Activated naive CD4-positive, alpha-beta T cell treated with anti-CD3 and anti-CD28 coated beads, Interleukin-2, amount 50 U/mL, for 16 hours (primary cell): Measurements from ENCODE around the gene RIMBP2.
"Not testable (repeated sequence)": the region's sequence is repeated elsewhere in the genome, so short reads cannot be mapped to it uniquely, and the experiment has no call there.

Source experiments
- DNase-seq: peaks from one replicate; pipeline ENCODE4 v3.0.0-alpha.2; 2020

Gene RIMBP2

GRCh38 chr12:130589540-130590317, 126.4 kb downstream of the RIMBP2 start:
- DNase-seq: no peak

GRCh38 chr12:130588696-130589539, 127.2 kb downstream of the RIMBP2 start:
- no peak for DNase-seq

GRCh38 chr12:130587966-130588365, 128.1 kb downstream of the RIMBP2 start:
- DNase-seq: no peak

DNA sequence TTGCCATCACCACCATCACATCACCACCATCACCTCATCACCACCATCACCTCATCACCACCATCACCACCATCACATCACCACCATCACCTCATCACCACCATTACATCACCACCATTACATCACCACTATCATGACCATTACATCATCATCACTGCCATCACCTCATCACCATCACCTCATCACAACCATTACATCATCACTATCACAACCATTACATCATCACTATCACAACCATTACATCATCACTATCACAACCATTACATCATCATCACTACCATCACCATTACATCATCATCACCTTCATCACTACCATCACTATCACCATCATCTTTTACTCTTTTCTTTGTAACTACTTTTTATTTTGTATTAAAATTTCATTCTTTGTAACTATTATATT, 131.6 kb downstream of the RIMBP2 start:
- DNase-seq: not testable (repeated sequence)

GRCh38 chr12:130583800-130584199, 132.3 kb downstream of the RIMBP2 start:
- no peak for DNase-seq

- no peak for DNase-seq
These were observed 132.8 kb downstream of the RIMBP2 start for GRCh38 chr12:130583317-130583716.

GRCh38 chr12:130582286-130582685, 133.8 kb downstream of the RIMBP2 start:
- no peak for DNase-seq

DNA sequence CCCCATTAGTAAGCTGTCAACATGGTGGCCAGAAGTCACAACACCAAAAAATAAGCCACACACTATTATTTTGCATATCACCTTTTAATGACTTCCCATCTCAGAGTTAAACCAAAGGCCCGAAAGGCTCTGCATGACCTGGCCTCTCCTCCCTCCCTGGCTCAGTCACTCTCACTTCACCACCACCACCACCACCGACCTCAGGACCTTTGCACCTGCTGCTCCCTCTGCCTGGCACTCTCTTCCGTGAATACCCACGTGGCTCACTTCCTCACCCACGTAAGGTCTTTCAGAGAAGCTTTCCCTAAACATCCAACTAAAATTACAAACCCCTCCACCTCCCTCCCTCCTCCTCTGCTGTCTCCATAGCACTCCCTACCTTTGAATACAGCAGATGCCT, 134.3 kb downstream of the RIMBP2 start:
- no peak for DNase-seq

DNA sequence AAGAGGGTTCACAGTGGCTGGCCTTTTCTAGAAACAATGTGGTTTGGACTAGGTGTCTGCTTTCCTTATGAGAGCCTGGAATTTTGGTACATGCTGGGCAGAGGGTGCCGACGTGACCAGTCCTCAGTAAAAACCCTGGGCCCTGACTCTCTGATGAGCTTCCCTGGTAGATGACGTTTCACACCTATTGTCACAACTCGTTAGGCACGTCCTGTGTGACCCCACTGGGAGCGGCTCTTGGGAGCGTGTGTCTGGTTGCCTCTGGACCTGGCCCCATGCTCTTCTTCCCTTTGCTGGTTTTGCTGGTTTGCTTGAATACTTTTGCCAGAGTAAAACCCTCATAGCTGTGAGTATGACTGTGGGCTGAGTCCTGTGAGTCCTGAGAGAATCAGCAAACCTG, 136.9 kb downstream of the RIMBP2 start:
- no peak for DNase-seq

- DNase-seq: no peak
These were observed 138.7 kb downstream of the RIMBP2 start for GRCh38 chr12:130577351-130577750.

- DNase-seq: no peak
These were observed 139.7 kb downstream of the RIMBP2 start for GRCh38 chr12:130576371-130576816.

GRCh38 chr12:130574402-130574801, 141.7 kb downstream of the RIMBP2 start:
- no peak for DNase-seq

DNA sequence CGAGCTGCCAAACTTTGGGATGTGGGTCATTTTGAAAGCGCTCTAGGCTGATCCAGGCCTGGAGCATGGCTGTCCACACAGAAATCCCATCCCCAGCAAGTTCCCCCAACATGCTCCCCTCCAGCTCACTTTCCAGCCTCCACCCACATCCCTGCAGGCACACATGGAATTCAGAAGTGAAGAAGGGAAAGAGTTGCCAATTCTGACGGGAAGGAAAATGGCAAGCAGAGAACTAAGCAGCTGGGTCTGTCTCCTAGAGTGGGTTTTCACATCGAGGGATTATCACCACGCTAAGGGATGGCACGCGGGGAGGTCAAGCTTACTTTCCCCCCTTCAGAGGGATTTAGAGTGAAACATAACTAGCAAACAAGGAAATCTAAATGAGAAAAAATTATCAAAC, 142.3 kb downstream of the RIMBP2 start:
- DNase-seq: no peak

DNA sequence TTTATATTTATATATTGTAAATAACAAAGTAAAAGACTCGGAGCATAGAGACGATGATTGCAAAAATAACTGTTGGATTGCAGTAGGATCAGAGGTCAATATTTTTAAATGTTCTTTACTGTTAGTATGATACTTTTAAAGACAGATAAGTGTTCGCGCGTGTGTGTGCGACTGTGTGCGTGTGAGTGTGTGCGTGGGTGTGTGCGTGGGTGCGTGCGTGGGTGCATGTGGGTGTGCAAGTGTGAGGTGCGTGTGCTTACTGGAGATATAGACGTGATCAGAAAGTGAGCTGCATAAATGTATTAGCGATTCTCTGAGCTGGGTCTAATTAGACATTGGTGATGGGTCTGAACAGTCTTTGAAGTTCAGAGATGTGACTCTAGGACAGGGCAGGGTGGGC, 142.9 kb downstream of the RIMBP2 start:
- DNase-seq: no peak

GRCh38 chr12:130572553-130572952, 143.5 kb downstream of the RIMBP2 start:
- DNase-seq: no peak

DNA sequence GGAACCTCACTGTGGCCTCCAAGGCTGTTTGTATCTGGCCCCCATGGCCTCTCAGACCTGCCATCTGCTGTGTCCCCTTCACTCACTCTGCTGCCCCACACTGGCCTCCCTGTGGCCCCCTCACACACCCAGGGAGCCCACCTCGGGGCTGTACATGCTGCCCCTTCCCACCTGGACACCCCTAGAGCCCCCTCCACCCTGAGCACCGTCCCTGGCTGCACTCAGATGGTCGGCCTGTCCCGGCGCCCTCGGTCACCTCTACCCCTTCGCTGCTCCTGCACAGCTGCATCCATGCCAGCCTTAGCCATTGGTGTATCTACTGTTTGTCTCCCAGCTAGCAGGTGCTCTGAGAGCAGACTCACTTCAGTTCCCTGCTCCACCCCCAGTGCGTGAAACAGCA, 144.4 kb downstream of the RIMBP2 start:
- DNase-seq: no peak

DNA sequence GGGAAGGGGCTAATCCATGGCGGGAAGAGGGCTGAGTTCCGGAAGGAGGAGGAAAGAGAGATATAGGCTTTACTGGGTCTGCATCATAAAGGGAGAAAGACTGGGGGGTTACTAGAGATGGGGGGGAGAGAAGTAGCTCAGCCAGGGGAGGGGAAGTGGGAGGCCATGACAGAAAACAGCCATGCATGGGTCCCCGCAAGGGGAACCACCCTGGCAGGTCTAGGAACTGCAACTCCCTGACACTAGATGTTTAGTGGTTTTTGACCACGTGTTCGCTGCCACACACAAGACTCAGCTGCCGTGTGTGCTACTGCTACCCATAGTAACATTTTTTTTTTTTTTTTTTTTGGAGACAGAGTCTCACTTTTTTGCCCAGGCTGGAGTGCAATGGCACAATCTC, 145.0 kb downstream of the RIMBP2 start:
- no peak for DNase-seq

DNA sequence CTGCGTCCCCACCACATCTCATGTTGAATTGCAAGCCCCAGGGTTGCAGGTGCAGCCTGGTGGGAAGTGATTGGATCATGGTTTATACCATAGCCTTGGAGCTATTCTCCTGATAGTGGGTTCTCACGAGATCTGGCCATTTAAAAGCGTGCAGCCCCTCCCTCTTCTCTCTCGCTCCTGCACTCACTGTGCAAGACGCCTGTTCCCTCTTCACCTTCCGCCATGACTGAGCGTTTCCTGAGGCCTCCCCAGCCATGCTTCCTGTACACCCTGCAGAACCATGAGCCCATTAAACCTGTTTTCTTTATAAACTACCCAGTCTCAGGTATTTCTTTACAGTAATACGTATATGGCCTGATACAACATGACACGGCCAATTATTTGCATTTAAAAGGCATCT, 146.6 kb downstream of the RIMBP2 start:
- no peak for DNase-seq

DNA sequence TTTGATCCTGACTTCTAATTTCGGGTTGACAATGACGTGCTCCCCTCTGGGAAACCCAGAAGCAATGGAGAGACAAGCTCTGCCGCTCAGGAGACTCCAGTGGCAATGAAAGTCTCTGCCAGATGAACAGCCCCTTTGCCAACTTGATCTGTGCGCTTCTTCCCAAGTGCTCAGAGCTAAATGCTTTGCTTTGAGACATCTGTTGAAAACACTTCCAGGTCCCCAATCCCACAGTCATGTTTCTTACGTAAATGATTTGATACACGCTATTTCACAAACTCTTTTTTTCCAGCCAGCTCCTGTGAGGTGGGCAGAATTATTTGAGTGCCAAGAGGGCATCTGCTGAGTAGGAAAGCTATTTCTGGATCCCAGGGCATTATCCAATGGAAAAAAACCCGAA, 147.6 kb downstream of the RIMBP2 start:
- DNase-seq: no peak

DNA sequence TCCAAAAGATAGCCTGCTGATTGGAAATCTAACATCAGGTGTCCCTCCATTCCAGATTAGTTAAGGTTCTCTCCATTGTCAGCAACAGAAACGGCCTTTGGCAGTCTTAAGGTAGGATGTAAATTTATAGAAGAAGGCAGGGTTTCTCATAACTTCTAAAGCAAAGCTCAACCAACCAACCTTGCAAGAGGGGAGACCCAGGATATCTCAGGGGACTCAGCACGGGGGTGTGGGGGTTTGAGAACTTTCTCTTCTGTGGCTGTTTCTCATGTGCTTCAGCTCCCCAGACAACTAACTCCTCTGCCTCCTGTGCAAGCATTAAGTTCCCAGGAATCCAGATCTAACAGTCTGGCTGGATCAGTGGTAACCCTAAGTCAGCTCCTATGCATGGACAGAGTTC, 148.1 kb downstream of the RIMBP2 start:
- no peak for DNase-seq

DNA sequence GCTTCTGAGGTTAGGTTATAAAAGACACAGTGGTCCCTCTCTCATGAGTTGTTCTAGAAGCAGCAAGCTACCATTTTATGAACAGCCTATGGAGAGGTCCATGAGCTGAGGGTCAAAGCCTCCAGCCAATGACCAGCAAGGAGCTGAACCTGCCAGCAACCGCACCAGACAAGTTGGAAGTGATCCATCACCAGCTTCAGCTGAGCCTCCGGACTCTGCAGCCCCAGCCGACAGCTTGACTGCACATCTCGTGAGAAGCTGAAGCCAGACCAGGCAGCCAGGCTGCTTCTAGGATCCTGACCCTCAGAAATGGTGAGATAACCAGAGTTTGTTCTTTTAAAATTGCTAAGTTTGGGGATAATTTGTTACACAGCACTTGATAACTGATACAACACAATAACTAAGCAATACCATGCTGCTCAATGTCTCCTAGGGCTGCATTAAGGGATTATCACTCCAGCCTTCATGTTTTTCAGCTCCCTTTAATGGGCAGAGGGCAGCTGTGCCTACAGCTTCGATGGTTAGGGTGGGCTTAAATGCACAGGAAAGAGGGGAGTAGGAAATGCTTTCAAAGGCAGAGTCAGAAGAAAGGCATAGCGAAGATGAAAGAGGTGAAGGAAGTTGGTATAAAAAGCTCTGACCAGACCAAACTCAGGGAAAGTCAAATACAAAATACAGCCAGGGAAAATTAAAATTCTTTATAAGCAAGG, 149.5 kb downstream of the RIMBP2 start:
- DNase-seq: no peak

- DNase-seq: no peak
These were observed 150.9 kb downstream of the RIMBP2 start for GRCh38 chr12:130565189-130565588.

DNA sequence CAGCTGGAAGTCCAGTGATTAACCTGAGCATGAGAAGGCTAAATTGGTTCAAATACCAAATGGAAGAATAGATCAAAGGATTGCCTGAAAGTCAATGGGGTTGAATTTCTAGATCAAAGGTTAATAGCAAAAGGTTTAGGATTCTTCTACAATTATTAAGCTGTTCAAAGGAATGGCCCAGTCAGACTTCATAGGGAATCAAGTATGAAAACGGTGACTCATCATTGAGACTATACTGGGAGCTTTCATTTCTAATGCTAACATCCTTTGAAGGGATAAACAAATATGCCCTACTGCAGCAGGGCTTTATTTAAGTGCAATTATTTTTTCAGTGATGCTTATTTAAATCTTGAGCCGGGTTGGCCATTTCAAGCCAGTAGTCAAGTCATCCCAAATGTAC, 152.8 kb downstream of the RIMBP2 start:
- DNase-seq: no peak

DNA sequence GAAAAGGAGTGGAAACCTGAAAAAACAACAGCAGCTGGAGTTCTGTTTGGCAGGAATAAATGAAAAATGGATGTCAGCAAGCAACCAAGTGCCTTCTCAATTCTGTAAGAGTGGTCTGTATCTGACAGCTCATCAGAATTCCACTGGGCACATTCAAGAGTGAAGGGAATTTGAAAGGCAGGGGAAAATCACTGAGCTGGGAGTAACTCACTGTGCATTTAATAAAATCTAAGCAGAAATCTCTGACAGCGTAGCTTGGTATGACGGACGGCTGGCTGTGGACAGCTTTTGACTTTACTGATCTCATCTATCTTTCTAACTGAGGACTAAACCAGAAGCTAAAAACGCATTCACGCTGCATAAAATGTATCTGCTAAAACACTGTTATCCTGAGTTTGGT, 153.4 kb downstream of the RIMBP2 start:
- DNase-seq: no peak
